Activated CD8-positive, alpha-beta memory T cell treated with anti-CD3 and anti-CD28 coated beads for 4 hours (primary cell): ENCODE measurements around the gene PRODH2.
"Not testable (repeated sequence)": the region's sequence is repeated elsewhere in the genome, so short reads cannot be mapped to it uniquely, and the experiment has no call there.

Source experiments
- DNase-seq, 2 donors: peaks; one replicate each; pipeline ENCODE4 v3.0.0-alpha.2; 2020; ENCODE audit warnings: low read depth in 2 of 2

PRODH2 gene

GRCh38 chr19:35781650-35782049 is 31.0 kb downstream of the PRODH2 start:
- no peak for DNase-seq

- no peak for DNase-seq
Measured at GRCh38 chr19:35780717-35781116, 31.9 kb downstream of the PRODH2 start.

- DNase-seq = no peak
Measured at GRCh38 chr19:35780058-35780457, 32.6 kb downstream of the PRODH2 start.

- no peak for DNase-seq
Measured at GRCh38 chr19:35779033-35779432, 33.6 kb downstream of the PRODH2 start.

GRCh38 chr19:35777961-35778360 is 34.7 kb downstream of the PRODH2 start:
- no peak for DNase-seq

- DNase-seq = no peak
Measured at GRCh38 chr19:35777086-35777841, 35.4 kb downstream of the PRODH2 start.

- no peak for DNase-seq
Measured at GRCh38 chr19:35776102-35776788, 36.4 kb downstream of the PRODH2 start.

GRCh38 chr19:35775298-35776101 is 37.1 kb downstream of the PRODH2 start, which contains the start of gene ARHGAP33:
ARHGAP33 (plus strand) TSS chr19:35775564; CDS start chr19:35775659, 95 bp downstream.
- peak; percentile 97 for DNase-seq

- no peak for DNase-seq
Measured at GRCh38 chr19:35775046-35775297, 37.7 kb downstream of the PRODH2 start.

GRCh38 chr19:35774274-35775045 is 38.2 kb downstream of the PRODH2 start:
- no peak for DNase-seq

GRCh38 chr19:35773020-35773806 is 39.4 kb downstream of the PRODH2 start:
- no peak for DNase-seq

- DNase-seq = not testable (repeated sequence)
Measured at GRCh38 chr19:35772362-35772761, 40.3 kb downstream of the PRODH2 start.

GRCh38 chr19:35768082-35768421 is 44.6 kb downstream of the PRODH2 start:
- DNase-seq = no peak

GRCh38 chr19:35767288-35768081 is 45.2 kb downstream of the PRODH2 start:
- DNase-seq = no peak

- DNase-seq = no peak
Measured at GRCh38 chr19:35766571-35767104, 46.0 kb downstream of the PRODH2 start.

- no peak for DNase-seq
Measured at GRCh38 chr19:35764432-35765315, 48.0 kb downstream of the PRODH2 start.

GRCh38 chr19:35760711-35761349 is 51.8 kb downstream of the PRODH2 start:
- no peak for DNase-seq

- no peak for DNase-seq
Measured at GRCh38 chr19:35759697-35760096, 52.9 kb downstream of the PRODH2 start.
